SJCRH30 (cell line): ENCODE data around the gene KDM2B. TPM values are rescaled to one million over a fixed set of nuclear protein-coding genes. Genes with fewer than 3 reads are reported as not detected.
"Not testable (repeated sequence)": the region's sequence is repeated elsewhere in the genome, so short reads cannot be mapped to it uniquely, and the experiment has no call there.

Experiments used
- DNase-seq, 2 experiments: peaks; one replicate each; pipeline ENCODE4 v3.0.0-alpha.2; 2015 to 2020
- H3K27ac ChIP-seq: fragments of 250-450 bp; sonication (Bioruptor Pico); 2 replicates; pipeline ENCODE4 v1.5.1; 2020; ENCODE audit warnings: mild to moderate bottlenecking, moderate library complexity
- H3K27me3 ChIP-seq: fragments of 250-450 bp; sonication (Bioruptor Pico); 2 replicates; pipeline ENCODE4 v1.5.1; 2020; ENCODE audit warnings: mild to moderate bottlenecking, moderate library complexity
- H3K36me3 ChIP-seq: fragments of 250-450 bp; sonication (Bioruptor Pico); 2 replicates; pipeline ENCODE4 v1.5.1; 2020; ENCODE audit warnings: mild to moderate bottlenecking, moderate library complexity
- H3K4me1 ChIP-seq: fragments of 250-450 bp; sonication (Bioruptor Pico); 2 replicates; pipeline ENCODE4 v1.5.1; 2020; ENCODE audit warnings: mild to moderate bottlenecking, moderate library complexity
- H3K4me3 ChIP-seq: fragments of 250-450 bp; sonication (Bioruptor Pico); 2 replicates; pipeline ENCODE4 v1.5.1; 2020; ENCODE audit warnings: mild to moderate bottlenecking, moderate library complexity
- H3K9me3 ChIP-seq: fragments of 250-450 bp; sonication (Bioruptor Pico); replicated peaks from 2 replicates; pipeline ENCODE4 v1.5.1; 2020; ENCODE audit warnings: mild to moderate bottlenecking, moderate library complexity
- total RNA-seq: library from RNA; depleted of rRNA; stranded (reverse); fragments of >200 nt; shearing (Covaris generic); gene quantifications from 2 replicates; pipeline ENCODE4 v1.2.3, GENCODE V29; 2014

The KDM2B gene
- total RNA-seq, 1 experiment from 2014 or later, result 48.4 TPM

DNA sequence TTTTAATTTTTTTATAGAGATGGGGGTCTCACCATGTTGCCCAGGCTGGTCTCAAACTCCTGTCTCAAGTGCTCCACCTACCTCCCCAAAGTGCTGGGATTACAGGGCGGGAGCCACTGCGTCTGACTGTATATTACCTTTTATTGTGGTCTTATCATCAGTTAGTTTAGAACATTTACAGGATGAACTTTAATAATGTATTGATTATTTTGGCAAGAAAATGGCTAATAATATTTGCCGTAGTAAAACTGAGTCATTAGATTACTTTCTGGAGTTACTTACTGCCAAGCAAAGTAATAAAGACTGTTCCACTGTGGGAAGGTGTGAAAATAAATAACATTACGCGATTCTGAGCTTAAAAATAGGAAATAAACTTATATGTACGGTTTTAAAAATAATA lies 21.9 kb upstream of the KDM2B start:
- no peak overlapping the region for H3K4me3 ChIP-seq
- 0 out of 2 replicates have a peak, but pooled peaks cover 3% of the 10 kb centered on the region for H3K4me1 ChIP-seq
- H3K27me3 ChIP-seq, result no peaks in the 10 kb centered on the region
- H3K36me3 ChIP-seq, result no peaks in the 10 kb centered on the region
- DNase-seq, result no peak
- no peak overlapping the region for H3K27ac ChIP-seq
- no peaks in the 10 kb centered on the region for H3K9me3 ChIP-seq

DNA sequence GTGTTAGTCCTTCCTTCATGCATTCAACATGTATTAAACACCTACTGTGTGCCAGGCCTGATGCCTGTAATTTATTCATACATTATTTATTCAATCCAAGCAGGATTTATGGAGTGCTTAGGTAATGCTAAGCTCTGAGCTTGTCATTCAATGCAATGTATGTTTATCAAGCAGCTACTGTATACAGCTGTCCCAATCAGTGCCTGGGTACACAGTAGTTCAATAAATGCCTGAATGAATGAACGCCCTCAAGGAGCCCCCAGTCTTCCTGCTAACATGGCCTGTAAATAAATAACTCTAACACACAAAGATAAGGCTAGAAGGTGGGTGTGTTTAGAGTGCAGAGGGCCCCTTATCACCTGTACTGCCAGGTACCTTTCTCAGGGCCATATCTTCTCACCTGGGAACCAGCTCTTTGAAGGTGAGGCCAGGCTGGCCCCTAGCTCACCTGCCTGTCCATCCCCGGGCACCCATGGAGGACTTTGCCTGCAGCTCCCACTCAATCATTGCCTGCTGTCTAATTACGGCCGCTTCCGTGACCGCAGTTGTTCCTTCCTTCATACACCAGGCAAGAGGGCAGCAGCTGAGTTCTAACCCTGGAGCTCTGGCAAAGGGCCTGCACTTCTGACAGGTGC lies 20.0 kb upstream of the KDM2B start:
- Histone ChIP-seq H3K9me3 (no peaks in the 10 kb centered on the region), H3K27ac (no peak overlapping the region), H3K27me3 (no peaks in the 10 kb centered on the region), H3K4me1 (0 out of 2 replicates have a peak, but pooled peaks cover 3% of the 10 kb centered on the region), H3K4me3 (no peak overlapping the region), H3K36me3 (no peaks in the 10 kb centered on the region)
- peak; percentile 68 to 80 for DNase-seq

DNA sequence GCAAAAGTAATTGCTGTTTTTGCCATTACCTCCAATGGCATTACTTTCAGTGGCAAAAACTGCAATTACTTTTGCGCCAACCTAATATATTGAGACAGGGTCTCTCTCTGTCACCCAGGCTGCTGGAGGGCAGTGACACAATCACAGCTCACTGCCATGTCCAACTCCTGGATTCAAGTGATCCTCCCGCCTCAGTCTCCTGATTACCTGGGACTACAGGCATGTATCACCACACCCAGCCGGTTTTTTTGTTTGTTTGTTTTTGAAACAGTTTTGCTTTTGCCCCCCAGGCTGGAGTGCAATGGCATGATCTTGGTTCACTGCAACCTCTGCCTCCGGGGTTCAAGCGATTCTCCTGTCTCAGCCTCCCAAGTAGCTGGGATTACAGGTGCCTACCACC lies 15.7 kb upstream of the KDM2B start:
- H3K36me3 ChIP-seq, result no peaks in the 10 kb centered on the region
- DNase-seq, result no peak

DNA sequence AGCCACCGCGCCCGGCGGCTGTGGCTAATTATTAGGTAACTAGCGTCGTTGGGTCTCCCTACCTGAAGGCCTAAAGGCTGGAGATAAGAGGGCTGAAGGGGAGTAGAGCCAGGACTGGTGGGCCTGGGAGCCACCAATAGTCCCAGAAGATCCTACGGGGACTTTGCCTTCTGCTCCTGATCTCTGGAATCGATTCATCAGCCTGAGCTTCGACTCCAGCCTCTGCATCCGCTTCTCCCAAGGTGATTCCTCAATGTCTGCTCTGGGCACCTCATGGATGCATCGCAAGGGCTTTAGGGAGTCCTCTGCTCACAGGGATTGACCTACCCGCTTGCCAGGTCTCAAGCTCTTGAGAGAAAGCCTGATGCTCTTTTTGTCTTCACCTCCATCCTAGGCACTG lies 14.7 kb upstream of the KDM2B start:
- Histone ChIP-seq H3K36me3 (no peaks in the 10 kb centered on the region), H3K4me3 (no peak overlapping the region), H3K27me3 (no peaks in the 10 kb centered on the region), H3K27ac (no peak overlapping the region), H3K9me3 (no peaks in the 10 kb centered on the region), H3K4me1 (no peaks in the 10 kb centered on the region)
- no peak for DNase-seq

More for the DNA sequence above, 15.7 kb upstream of the KDM2B start:
- no peaks in the 10 kb centered on the region for H3K27me3 ChIP-seq
- no peak overlapping the region for H3K4me3 ChIP-seq
- H3K4me1 ChIP-seq, result 0 out of 2 replicates have a peak, but pooled peaks cover 3% of the 10 kb centered on the region
- H3K27ac ChIP-seq, result no peak overlapping the region
- H3K9me3 ChIP-seq, result no peaks in the 10 kb centered on the region

DNA sequence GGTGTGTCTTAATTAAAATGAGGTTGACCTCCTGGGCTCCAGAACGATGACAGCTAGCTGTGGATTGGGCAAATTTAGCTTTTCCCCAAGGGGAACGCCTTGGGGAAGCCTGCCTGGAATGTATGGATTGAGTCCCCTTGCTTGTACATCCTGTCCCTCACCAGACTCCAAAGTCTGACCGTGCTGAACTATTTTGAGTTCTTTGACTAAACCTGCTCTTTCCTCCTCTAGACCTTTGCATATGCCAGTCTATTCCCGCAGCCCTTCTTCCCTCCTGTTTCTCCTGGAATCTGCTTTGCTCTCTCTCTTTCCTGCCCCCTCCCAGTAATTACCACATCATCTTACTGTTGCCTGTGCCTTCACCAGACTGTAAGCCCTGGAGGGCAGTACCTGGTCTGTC lies 11.5 kb upstream of the KDM2B start:
- Histone ChIP-seq H3K4me1 (no peaks in the 10 kb centered on the region; the same call in 1 of the 2 replicates), H3K4me3 (no peak overlapping the region), H3K27me3 (no peaks in the 10 kb centered on the region), H3K27ac (no peak overlapping the region), H3K9me3 (no peaks in the 10 kb centered on the region), H3K36me3 (no peaks in the 10 kb centered on the region)
- no peak for DNase-seq

DNA sequence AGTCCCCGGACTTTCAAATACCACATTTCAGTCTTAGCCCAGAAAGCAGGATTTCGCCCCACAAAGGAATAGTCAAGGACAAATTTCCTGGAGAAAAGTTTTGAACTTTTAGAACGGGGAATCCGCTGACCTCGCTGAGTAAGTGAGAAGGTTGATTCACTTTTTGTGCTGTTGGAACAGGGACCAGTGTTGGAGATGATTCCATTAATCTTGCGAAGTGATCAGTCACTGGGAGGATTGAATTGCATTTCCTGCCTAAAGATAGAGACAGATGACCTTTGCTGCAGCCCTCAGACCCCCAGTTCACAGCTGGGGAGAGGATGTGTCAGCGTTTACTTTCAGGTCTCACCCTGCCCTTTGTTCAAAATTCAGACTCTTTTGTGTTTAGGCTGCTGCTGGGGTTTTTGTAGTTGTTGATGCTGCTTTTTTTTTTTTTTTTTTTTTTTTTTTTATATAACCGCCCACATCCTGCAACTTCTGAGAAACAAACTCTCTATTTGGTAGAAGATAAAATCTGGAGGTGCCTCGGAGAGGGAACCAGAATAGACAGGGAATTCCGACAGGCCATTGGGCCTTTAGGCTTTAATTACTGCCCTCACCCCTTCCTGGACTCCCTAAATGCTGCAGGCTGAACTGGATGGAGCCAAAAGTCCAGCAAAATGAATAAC lies 9.8 kb upstream of the KDM2B start:
- H3K27ac ChIP-seq, result peak overlapping the region; percentile 44; the same call in 1 of the 2 replicates
- H3K4me3 ChIP-seq, result peak overlapping the region; percentile 44
- no peaks in the 10 kb centered on the region; the same call in 1 of the 2 replicates for H3K4me1 ChIP-seq
- H3K36me3 ChIP-seq, result no peaks in the 10 kb centered on the region
- H3K9me3 ChIP-seq, result no peaks in the 10 kb centered on the region
- no peaks in the 10 kb centered on the region for H3K27me3 ChIP-seq
- peak in 1 of 2 experiments; percentile 43 for DNase-seq

DNA sequence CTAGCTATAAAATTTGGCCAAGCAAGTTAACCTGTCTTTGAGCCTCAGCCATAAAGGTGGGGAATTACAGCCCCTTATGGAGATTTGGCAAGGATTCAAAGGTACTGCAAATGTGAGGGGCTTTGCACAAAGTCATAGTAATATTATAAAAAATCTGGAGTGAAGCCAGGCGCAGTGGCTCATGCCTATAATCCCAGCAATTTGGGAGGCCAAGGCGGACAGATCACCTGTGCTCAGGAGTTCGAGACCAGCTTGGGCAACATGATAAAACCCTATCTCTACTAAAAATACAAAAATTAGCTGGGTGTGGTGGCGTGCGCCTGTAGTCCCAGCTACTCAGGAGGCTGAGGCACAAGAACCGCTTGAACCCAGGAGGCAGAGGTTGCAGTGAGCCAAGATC lies 4.1 kb upstream of the KDM2B start:
- not testable (repeated sequence) for H3K9me3 ChIP-seq, H3K27ac ChIP-seq, H3K27me3 ChIP-seq, H3K4me3 ChIP-seq, H3K36me3 ChIP-seq, DNase-seq, H3K4me1 ChIP-seq

DNA sequence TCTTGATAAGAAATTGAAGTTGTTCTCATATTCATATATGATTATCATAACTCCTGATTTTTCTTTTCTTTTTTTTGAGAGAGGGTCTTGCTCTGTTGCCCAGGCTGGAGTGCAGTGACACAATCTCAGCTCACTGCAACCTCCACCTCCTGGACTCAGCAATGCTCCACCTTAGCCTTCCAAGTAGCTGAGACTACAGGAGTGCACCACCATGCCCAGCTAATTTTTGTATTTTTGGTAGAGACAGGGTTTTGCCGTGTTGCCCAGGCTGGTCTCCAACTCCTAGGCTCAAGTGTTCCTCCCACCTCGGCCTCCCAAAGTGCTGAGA lies 2.5 kb upstream of the KDM2B start:
- H3K4me3 ChIP-seq, DNase-seq, H3K36me3 ChIP-seq: not testable (repeated sequence)

DNA sequence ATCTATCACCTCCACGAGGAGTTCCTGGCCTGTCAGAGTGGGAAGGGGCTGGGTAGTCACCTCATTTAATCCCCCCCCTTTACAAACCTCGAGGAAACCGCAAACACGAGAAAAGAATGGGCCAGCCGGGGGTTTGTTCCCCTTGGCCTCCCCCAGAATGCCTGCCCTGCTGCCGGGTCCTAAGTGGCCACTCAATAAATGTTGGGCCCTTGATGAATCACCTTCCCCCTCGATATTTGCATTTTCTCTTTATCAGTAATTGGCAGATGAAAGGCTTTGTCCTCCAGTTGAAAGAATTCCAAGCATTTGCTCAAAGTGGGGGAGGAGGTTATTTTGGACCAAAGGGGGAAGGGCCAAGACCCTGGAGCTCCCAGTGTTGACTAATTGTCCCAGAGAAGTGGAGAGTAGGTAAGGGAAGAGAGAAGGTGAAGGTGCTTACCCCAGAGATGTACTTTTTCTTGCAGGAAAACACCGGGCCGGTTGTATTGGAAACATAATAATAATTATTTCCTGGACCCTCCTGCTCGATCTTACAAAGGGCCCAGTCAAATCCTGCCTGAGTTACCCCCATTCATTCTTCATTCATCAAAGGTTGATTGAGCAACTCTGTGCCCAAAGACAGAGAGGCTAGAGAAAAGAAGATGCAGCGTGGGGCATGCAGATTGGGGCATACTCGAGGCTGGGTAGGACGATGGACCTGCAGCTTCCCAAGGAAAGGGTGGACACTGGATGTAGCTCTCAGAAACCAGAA lies 1.9 kb upstream of the KDM2B start:
- Histone ChIP-seq H3K27ac (no peak overlapping the region; the same call in 1 of the 2 replicates), H3K27me3 (no peaks in the 10 kb centered on the region), H3K4me3 (peak overlapping the region; percentile 63), H3K9me3 (no peaks in the 10 kb centered on the region), H3K4me1 (peaks cover 9% of the 10 kb centered on the region), H3K36me3 (no peaks in the 10 kb centered on the region)
- no peak for DNase-seq

More for the DNA sequence above, 2.5 kb upstream of the KDM2B start:
- not testable (repeated sequence) for H3K4me1 ChIP-seq, H3K27me3 ChIP-seq, H3K9me3 ChIP-seq, H3K27ac ChIP-seq

DNA sequence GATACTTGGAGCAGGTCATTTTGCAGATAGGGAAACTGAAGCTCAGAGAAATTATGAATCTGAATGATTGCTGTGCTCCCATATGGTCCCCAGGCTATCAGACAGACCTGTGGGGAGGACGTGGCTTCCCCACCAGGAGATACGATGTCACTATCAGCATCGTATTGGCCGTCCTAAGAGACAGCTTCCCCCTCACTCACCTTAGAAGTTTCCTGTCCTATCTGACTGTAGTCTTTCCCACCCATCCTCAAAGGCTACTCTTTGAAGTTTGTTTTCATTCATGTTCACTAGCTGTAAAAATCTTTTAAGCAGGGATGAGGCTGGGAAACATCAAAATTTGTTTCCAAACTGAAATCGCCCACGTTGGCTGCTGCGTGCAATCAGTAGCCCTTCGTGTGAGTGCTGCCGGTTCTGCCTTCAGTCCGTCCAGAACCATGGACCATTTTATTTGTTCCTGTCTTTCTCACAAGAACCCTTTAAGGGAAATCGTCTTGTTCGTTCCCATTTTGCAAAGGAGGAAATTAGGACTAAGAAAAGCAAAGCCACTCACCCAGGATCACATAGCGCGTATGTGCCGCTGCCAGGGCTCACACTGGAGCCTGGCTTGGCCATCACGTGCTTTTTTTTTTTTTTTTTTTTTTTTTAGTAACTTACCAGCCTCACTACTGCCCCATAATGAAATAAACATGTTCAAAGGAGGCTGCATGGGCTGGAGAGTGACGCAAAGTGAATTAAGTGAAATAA lies 1.0 kb upstream of the KDM2B start:
- H3K9me3 ChIP-seq, result no peaks in the 10 kb centered on the region
- H3K4me3 ChIP-seq, result peak overlapping the region; percentile 63
- H3K36me3 ChIP-seq, result no peaks in the 10 kb centered on the region
- peak in 1 of 2 experiments; percentile 41 for DNase-seq
- H3K4me1 ChIP-seq, result peaks cover 14% of the 10 kb centered on the region
- H3K27me3 ChIP-seq, result no peaks in the 10 kb centered on the region
- no peak overlapping the region; the same call in 1 of the 2 replicates for H3K27ac ChIP-seq

DNA sequence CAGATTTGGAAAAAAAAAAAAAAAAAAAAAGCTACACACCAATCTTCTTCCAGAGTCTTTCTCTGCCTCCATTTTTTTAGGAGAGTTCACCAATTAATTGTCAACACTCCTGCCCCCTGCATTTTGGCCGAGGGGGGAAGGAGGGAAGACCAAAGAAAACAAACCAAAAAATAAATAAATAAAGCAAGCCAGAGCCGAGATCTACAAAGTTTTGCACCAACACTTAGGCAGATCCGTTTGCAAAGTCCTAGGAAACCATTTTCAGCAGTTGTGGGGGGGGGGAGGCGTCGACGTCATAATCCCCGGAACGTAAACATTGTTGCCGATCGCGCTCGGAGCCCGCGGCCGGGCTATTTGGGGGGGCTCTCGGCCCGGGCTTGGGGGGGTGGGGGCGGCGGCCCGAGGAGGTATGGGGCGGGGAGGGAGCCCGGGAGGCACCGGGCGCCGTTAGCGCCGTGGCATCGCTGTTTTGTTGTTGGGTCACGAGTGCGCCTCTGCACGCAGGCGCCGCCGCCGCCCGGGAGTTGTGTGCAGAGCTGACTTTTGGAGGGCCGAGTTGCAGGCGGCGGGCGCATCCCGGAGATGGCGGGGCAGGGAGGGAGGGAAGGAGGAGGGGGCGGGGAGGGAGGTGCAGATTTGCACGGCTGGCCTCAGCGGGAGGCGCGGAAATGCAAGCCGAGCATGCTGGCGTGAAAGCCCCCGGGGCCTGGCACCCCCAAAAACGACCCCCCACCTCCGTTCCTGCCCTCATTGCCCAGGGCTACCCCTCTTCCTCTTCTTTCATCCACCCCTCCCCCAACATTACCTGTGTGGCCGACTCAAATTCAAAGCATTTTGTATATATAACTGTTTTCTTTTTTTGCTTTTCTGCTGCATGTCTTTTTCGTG lies 598 bp downstream of the KDM2B start:
- Histone ChIP-seq H3K4me3 (peak overlapping the region; percentile 63), H3K27me3 (no peaks in the 10 kb centered on the region), H3K9me3 (no peaks in the 10 kb centered on the region), H3K36me3 (no peaks in the 10 kb centered on the region; the same call in 1 of the 2 replicates), H3K27ac (peak overlapping the region; percentile 93), H3K4me1 (peaks cover 17% of the 10 kb centered on the region)
- DNase-seq, result peak; percentile 83 to 86

DNA sequence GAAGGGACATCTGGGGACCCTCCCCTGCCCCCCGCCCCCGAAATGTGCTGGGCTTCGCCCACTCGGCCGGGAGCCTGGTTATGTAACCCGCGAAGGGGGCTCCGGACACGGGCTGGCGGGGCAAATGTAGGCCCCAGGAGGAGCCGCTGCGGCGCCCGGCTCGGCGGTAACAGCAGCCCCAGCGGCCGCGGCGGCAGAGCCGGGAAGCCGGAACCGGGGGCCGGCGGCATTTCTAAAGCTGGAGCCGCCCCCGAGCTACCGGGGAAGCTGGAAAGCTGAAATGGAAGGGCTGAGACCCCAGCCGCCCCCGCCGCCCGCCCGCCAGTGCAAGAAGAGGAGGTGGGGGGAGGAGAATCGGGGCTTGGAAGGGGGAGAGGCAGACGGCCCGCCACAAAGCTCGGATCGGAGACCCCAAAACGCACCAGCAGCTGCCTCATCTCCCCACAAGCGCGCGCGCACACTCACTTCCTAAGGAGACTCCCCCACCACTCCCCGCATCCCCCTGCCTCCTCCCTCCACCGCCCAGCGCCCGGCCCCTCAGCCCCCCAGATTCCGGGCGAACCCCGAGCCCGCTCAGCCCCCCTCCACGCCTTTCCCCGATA lies 1.5 kb downstream of the KDM2B start:
- H3K36me3 ChIP-seq, result no peaks in the 10 kb centered on the region; the same call in none of the 2 replicates
- H3K9me3 ChIP-seq, result no peaks in the 10 kb centered on the region
- peak; percentile 60 to 67 for DNase-seq
- H3K4me1 ChIP-seq, result peaks cover 17% of the 10 kb centered on the region
- H3K27ac ChIP-seq, result peak overlapping the region; percentile 93
- H3K27me3 ChIP-seq, result no peaks in the 10 kb centered on the region
- peak overlapping the region; percentile 63 for H3K4me3 ChIP-seq
